Uterus (tissue), 2 donors: ENCODE measurements around the gene PPFIBP2.

Experiments used
- POLR2A ChIP-seq, 2 donors: fragments of 450-650 bp; IDR thresholded peaks; one replicate each; pipeline ENCODE4 v1.6.1; 2016; ENCODE audit warnings: antibody characterized with exemption in 2 of 2, mild to moderate bottlenecking in 1 of 2, moderate library complexity in 1 of 2
- TF ChIP-seq, protein P1 (sequence below), 4 experiments: fragments of 200-600 bp in 2 of 4; fragments of 450-650 bp in 2 of 4; sonication (generic) in 2 of 4; IDR thresholded peaks; one replicate each; pipeline ENCODE4 v1.5.1; 2016 to 2019; ENCODE audit warnings: antibody characterized with exemption in 4 of 4, mild to moderate bottlenecking in 2 of 4, moderate library complexity in 1 of 4

DNA sequence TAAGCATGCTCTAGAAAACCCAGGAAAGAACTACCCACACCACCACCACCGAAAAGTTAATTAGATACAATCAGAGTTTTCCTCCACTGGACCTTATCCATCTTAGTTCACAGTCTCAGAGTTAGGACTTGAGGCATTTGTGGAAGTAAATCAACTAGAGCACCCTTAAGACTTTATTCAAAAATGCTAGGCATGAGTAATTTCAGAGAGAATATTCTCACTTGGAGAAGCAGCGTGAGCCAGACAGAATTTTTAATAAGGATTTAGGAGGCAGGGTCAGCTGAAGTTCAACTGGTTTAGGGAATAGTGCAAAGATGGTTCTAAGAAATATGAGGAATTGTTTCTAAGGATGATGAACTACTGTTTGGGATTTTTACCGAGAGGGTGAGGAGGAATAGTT, 29.7 kb upstream of the PPFIBP2 start:
- TF ChIP-seq, protein P1, sequence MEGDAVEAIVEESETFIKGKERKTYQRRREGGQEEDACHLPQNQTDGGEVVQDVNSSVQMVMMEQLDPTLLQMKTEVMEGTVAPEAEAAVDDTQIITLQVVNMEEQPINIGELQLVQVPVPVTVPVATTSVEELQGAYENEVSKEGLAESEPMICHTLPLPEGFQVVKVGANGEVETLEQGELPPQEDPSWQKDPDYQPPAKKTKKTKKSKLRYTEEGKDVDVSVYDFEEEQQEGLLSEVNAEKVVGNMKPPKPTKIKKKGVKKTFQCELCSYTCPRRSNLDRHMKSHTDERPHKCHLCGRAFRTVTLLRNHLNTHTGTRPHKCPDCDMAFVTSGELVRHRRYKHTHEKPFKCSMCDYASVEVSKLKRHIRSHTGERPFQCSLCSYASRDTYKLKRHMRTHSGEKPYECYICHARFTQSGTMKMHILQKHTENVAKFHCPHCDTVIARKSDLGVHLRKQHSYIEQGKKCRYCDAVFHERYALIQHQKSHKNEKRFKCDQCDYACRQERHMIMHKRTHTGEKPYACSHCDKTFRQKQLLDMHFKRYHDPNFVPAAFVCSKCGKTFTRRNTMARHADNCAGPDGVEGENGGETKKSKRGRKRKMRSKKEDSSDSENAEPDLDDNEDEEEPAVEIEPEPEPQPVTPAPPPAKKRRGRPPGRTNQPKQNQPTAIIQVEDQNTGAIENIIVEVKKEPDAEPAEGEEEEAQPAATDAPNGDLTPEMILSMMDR (IDR thresholded peaks at IDR 0.05): no peak
- TF ChIP-seq POLR2A (IDR thresholded peaks at IDR 0.05): no peak
